Right lobe of liver (tissue), 4 donors: Measurements from ENCODE around the gene HNRNPA3.

Experiments
- CTCF ChIP-seq, 4 donors: fragments of 200-600 bp in 3 of 4; fragments of 450-650 bp in 1 of 4; IDR thresholded peaks; one replicate each; pipeline versions ENCODE4 v1.5.1 to v1.8.0; 2016 to 2022; ENCODE audit warnings: antibody characterized with exemption in 4 of 4, mild to moderate bottlenecking in 2 of 4
- POLR2A ChIP-seq: fragments of 450-650 bp; IDR thresholded peaks from one replicate; pipeline ENCODE4 v1.6.1; 2017; ENCODE audit warnings: antibody characterized with exemption, mild to moderate bottlenecking
- donor health status: DM: no; HTN: no; CAD: no.
- donor health status: DM: no; HTN: no; CAD: no.
- donor health status: DM: no; HTN: yes; CAD: no.

DNA sequence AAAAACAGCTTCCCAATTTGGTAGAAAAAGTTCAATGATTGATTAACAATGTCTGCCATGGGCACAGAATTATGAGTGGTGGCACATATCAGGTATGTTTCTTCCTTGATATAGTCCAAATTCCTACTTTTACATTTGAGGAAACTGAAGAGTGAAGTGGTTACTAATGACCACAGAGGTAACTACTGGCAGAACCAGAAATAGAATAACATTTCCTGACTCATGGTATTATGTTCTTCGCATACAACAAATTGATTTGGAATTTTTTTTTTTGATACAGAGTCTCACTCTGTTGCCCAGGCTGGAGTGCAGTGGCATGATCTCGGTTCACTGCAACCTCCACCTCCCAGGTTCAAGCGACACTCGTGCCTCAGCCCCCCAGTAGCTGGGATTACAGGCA, 57.9 kb downstream of the HNRNPA3 start:
- TF ChIP-seq POLR2A (no peak), CTCF (IDR thresholded peaks at IDR 0.05) (no peak)
